Activated naive CD4-positive, alpha-beta T cell treated with anti-CD3 and anti-CD28 coated beads, Interleukin-2, amount 50 U/mL, for 72 hours (primary cell): ENCODE results near the gene MUC20. TPM values are rescaled to one million over a fixed set of nuclear protein-coding genes. Genes with fewer than 3 reads are reported as not detected.
"Not testable (repeated sequence)": the region's sequence is repeated elsewhere in the genome, so short reads cannot be mapped to it uniquely, and the experiment has no call there.

Experiments
- ATAC-seq, 2 donors: fragments of 150-1000 bp; cut with Tn5 transposase; 2 replicates each; pipeline ENCODE4 v1.10.0; 2021; ENCODE audit warnings: mild to moderate bottlenecking in 2 of 2, moderate library complexity in 2 of 2
- DNase-seq, 2 donors: peaks; one replicate each; pipeline ENCODE4 v3.0.0; 2021 to 2022; ENCODE audit warnings: low spot score in 2 of 2
- H3K27ac Mint-ChIP-seq, 2 donors: one replicate each; pipeline ENCODE4 v1.8.0; 2022; ENCODE audit warnings: mild to moderate bottlenecking in 2 of 2, mixed read lengths in 2 of 2
- H3K36me3 Mint-ChIP-seq, 2 donors: one replicate each; pipeline ENCODE4 v1.8.0; 2022; ENCODE audit warnings: mixed read lengths in 2 of 2
- H3K9me3 Mint-ChIP-seq, 2 donors: one replicate each; pipeline ENCODE4 v1.8.0; 2022; ENCODE audit warnings: mixed read lengths in 2 of 2
- total RNA-seq, 2 donors: library from RNA; stranded (reverse); gene quantifications; one replicate each; pipeline ENCODE4 v1.2.3, GENCODE V29; 2022

The MUC20 gene
- total RNA-seq, 2 donors from 2014 or later: 2.2 to 3.6 TPM

GRCh38 chr3:195689184-195690070 lies 31.4 kb upstream of the MUC20 start:
- not testable (repeated sequence) for DNase-seq, H3K9me3 Mint-ChIP-seq, ATAC-seq
- peaks cover 38 to 58% of the 10 kb centered on the region in 2 donors for H3K36me3 Mint-ChIP-seq
- H3K27ac Mint-ChIP-seq: peak overlapping the region; percentile 64 to 72

GRCh38 chr3:195690951-195691350 lies 29.8 kb upstream of the MUC20 start:
- Mint-ChIP-seq H3K9me3 (peaks cover 0 to 4% of the 10 kb centered on the region in 2 donors), H3K36me3 (peaks cover 38 to 52% of the 10 kb centered on the region in 2 donors), H3K27ac (peak overlapping the region; percentile 93 to 98)
- ATAC-seq (no peak), DNase-seq (no peak)

- not testable (repeated sequence) for H3K9me3 Mint-ChIP-seq, DNase-seq
- H3K36me3 Mint-ChIP-seq: peaks cover 32 to 46% of the 10 kb centered on the region in 2 donors
- peak; percentile 41 to 69 for ATAC-seq
- peak overlapping the region; percentile 93 to 98 for H3K27ac Mint-ChIP-seq
Measured at GRCh38 chr3:195691596-195692353, 29.0 kb upstream of the MUC20 start.

- peak overlapping the region; percentile 93 to 98 for H3K27ac Mint-ChIP-seq
Measured at GRCh38 chr3:195692354-195692685, 28.5 kb upstream of the MUC20 start.

GRCh38 chr3:195692781-195693427 lies 27.9 kb upstream of the MUC20 start:
- ATAC-seq (peak in 1 of 2 donors; percentile 65), DNase-seq (no peak)
- Mint-ChIP-seq H3K36me3 (peaks cover 21 to 35% of the 10 kb centered on the region in 2 donors), H3K27ac (peak overlapping the region; percentile 93 to 98), H3K9me3 (no peaks in the 10 kb centered on the region)

More at GRCh38 chr3:195692354-195692685, 28.5 kb upstream of the MUC20 start:
- peaks cover 26 to 40% of the 10 kb centered on the region in 2 donors for H3K36me3 Mint-ChIP-seq
- DNase-seq (no peak), ATAC-seq (no peak)
- no peaks in the 10 kb centered on the region for H3K9me3 Mint-ChIP-seq

GRCh38 chr3:195693428-195694216 lies 27.2 kb upstream of the MUC20 start:
- Mint-ChIP-seq H3K27ac (peak overlapping the region; percentile 47 to 93), H3K36me3 (peaks cover 21 to 35% of the 10 kb centered on the region in 2 donors), H3K9me3 (no peaks in the 10 kb centered on the region)
- DNase-seq: no peak
- no peak for ATAC-seq

GRCh38 chr3:195694217-195695076 lies 26.3 kb upstream of the MUC20 start:
- Mint-ChIP-seq H3K36me3 (peaks cover 21 to 28% of the 10 kb centered on the region in 2 donors), H3K27ac (peak overlapping the region in 1 of 2 donors; percentile 33)
- ATAC-seq, DNase-seq, H3K9me3 Mint-ChIP-seq: not testable (repeated sequence)

GRCh38 chr3:195696632-195697278 lies 24.0 kb upstream of the MUC20 start:
- peaks cover 14 to 24% of the 10 kb centered on the region in 2 donors for H3K36me3 Mint-ChIP-seq
- ATAC-seq: no peak
- no peaks in the 10 kb centered on the region for H3K9me3 Mint-ChIP-seq
- H3K27ac Mint-ChIP-seq: peak overlapping the region in 1 of 2 donors; percentile 40
- no peak for DNase-seq

- ATAC-seq: no peak
- DNase-seq: no peak
- Mint-ChIP-seq H3K36me3 (peaks cover 6 to 14% of the 10 kb centered on the region in 2 donors), H3K27ac (peak overlapping the region; percentile 1 to 5), H3K9me3 (no peaks in the 10 kb centered on the region)
Measured at GRCh38 chr3:195697582-195698324, 23.0 kb upstream of the MUC20 start.

GRCh38 chr3:195698325-195698646 lies 22.5 kb upstream of the MUC20 start:
- H3K9me3 Mint-ChIP-seq: no peaks in the 10 kb centered on the region

GRCh38 chr3:195698647-195699387 lies 22.0 kb upstream of the MUC20 start:
- no peak for DNase-seq
- no peak for ATAC-seq
- Mint-ChIP-seq H3K36me3 (peaks cover 3 to 4% of the 10 kb centered on the region in 2 donors), H3K27ac (peak overlapping the region; percentile 2 to 12), H3K9me3 (no peaks in the 10 kb centered on the region)

More at GRCh38 chr3:195698325-195698646, 22.5 kb upstream of the MUC20 start:
- ATAC-seq (no peak), DNase-seq (no peak)
- Mint-ChIP-seq H3K36me3 (peaks cover 6 to 9% of the 10 kb centered on the region in 2 donors), H3K27ac (peak overlapping the region in 1 of 2 donors; percentile 5)

GRCh38 chr3:195699388-195699771 lies 21.4 kb upstream of the MUC20 start:
- H3K36me3 Mint-ChIP-seq: no peaks in the 10 kb centered on the region
- ATAC-seq (no peak), DNase-seq (no peak)
- H3K9me3 Mint-ChIP-seq: no peaks in the 10 kb centered on the region
- H3K27ac Mint-ChIP-seq: no peak overlapping the region

GRCh38 chr3:195699860-195700259 lies 20.9 kb upstream of the MUC20 start:
- no peak overlapping the region for H3K27ac Mint-ChIP-seq
- ATAC-seq: no peak

GRCh38 chr3:195700319-195700718 lies 20.5 kb upstream of the MUC20 start:
- Mint-ChIP-seq H3K27ac (no peak overlapping the region), H3K9me3 (no peaks in the 10 kb centered on the region), H3K36me3 (no peaks in the 10 kb centered on the region)
- ATAC-seq: no peak
- DNase-seq: no peak

More at GRCh38 chr3:195699860-195700259, 20.9 kb upstream of the MUC20 start:
- H3K36me3 Mint-ChIP-seq: no peaks in the 10 kb centered on the region
- no peak for DNase-seq
- H3K9me3 Mint-ChIP-seq: no peaks in the 10 kb centered on the region
